ENCODE measurements around the gene EYS. TPM values are rescaled to one million over a fixed set of nuclear protein-coding genes. Genes with fewer than 3 reads are reported as not detected.

The EYS gene
- total and polyA plus RNA-seq, 2 of the 13 experiments (the other 11 are each of a cell fraction or from before 2014, with no cell fraction given): 0.04 to 0.07 TPM

DNA sequence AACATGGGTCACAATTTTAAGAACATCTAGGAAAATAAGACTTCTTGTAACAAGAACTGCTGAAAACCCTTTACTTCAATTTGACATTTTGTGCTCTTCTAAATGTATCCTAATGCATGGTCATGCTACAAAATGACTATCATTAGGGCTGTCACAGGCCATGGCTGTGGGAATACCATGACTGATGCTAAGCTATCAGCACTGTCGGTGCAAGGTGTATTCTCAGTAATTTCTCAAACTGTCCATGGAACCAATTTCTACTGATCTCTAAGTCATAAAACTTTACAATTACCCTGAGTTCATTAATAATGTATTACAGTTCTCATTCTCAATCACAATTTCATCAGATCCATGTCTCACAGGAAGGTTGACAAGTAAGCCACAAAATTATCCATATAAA lies 625.3 kb downstream of the EYS start:
- in situ Hi-C loops (cut with HindIII; ENCODE audit: extremely low pct_ligation_motif_present, low pct_unique_long_range_greater_than_20kb): no loop called here
- TF ChIP-seq SNAI1 (CRISPR knock-in tag; IDR thresholded peaks at IDR 0.05; ENCODE audit: borderline replicate concordance) (no peak), ZFP62 (CRISPR knock-in tag; IDR thresholded peaks at IDR 0.05) (no peak), ZNF225 (CRISPR knock-in tag; IDR thresholded peaks at IDR 0.05) (no peak)
- H3K9me3 ChIP-seq (ENCODE audit: low read length): no peaks in the 10 kb centered on the region
- no peaks in the 10 kb centered on the region for H3K79me2 ChIP-seq (ENCODE audit: insufficient read depth, low read length)
- no TSS peak for BruUV-seq (replicated peaks)
- H3K4me2 ChIP-seq (ENCODE audit: low read depth, low read length): no peak overlapping the region
- H3K27ac ChIP-seq (ENCODE audit: extremely low read length, insufficient read depth, low read length): no peak overlapping the region
- CTCF ChIA-PET (ENCODE audit: low intra/inter-chr PET ratio, low total read pairs): no interaction called here
- no peak overlapping the region for H3K4me3 ChIP-seq (replicated peaks in 1 of 3; ENCODE audit: insufficient read depth in 1 of 3, low read depth in 2 of 3, low read length in 3 of 3)
- POLR2A ChIA-PET: no interaction called here
- no peak for FAIRE-seq
- no peaks in the 10 kb centered on the region for H3K36me3 ChIP-seq (replicated peaks in 1 of 2; ENCODE audit: control insufficient read depth in 1 of 2, insufficient read depth in 2 of 2, low read length in 2 of 2)
- H3K27me3 ChIP-seq (ENCODE audit: control insufficient read depth in 1 of 2, insufficient read depth in 2 of 2, low read length in 2 of 2): no peaks in the 10 kb centered on the region
- intact Hi-C loops (cut with micrococcal nuclease; ENCODE audit: unreplicated experiment): no loop called here
- no peak overlapping the region for H2AFZ ChIP-seq (ENCODE audit: low read length)
- H4K20me1 ChIP-seq (ENCODE audit: insufficient read depth, low read length): no peaks in the 10 kb centered on the region
- ATAC-seq: no peak
- 0% methylated on average over 1 of the region's 1 CpG for WGBS (ENCODE audit: low lambda C conversion rate)
- no peak for DNase-seq (ENCODE audit: low spot score)
- H3K4me1 ChIP-seq (ENCODE audit: insufficient read depth, low read length): no peaks in the 10 kb centered on the region
- no peak overlapping the region for H3K9ac ChIP-seq (ENCODE audit: insufficient read depth, low read depth, low read length)

DNA sequence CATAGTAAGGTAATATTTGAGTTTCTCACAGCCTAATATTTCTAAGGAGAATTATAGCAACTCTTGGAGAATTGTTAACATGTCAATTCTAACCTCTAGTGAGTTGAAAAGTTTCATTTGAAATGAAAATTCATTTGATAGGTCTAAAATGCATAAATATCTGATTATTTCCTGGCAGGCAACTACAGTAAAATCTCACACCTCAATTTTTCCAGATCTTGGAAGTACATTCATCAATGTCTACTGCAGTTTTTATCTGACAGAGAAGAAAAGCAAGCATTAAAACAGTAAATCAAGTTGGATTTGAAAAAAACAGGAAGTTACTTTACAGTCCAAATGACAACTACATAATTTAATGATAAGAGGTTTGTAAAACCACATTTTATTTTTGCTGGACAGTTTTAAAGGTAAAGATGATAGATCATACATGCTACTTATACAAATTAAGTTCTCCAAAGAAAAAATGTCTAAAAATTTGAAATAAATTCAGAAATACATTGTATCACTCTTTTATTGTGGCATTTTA lies 631.3 kb downstream of the EYS start:
- DNase-seq (ENCODE audit: low spot score): no peak
- ChIA-PET POLR2A (no interaction called here), CTCF (ENCODE audit: low intra/inter-chr PET ratio, low total read pairs) (no interaction called here)
- no peaks in the 10 kb centered on the region for H3K79me2 ChIP-seq (ENCODE audit: insufficient read depth, low read length)
- H3K36me3 ChIP-seq (replicated peaks in 1 of 2; ENCODE audit: control insufficient read depth in 1 of 2, insufficient read depth in 2 of 2, low read length in 2 of 2): no peaks in the 10 kb centered on the region
- no peaks in the 10 kb centered on the region for H3K27me3 ChIP-seq (ENCODE audit: control insufficient read depth in 1 of 2, insufficient read depth in 2 of 2, low read length in 2 of 2)
- in situ Hi-C loops (cut with HindIII; ENCODE audit: extremely low pct_ligation_motif_present, low pct_unique_long_range_greater_than_20kb) (no loop called here), intact Hi-C loops (cut with micrococcal nuclease; ENCODE audit: unreplicated experiment) (no loop called here)
- H3K9me3 ChIP-seq (ENCODE audit: low read length): no peaks in the 10 kb centered on the region
- H3K4me1 ChIP-seq (ENCODE audit: insufficient read depth, low read length): no peaks in the 10 kb centered on the region
- FAIRE-seq: no peak
- H3K9ac ChIP-seq (ENCODE audit: insufficient read depth, low read depth, low read length): no peak overlapping the region
- no peak overlapping the region for H3K4me3 ChIP-seq (replicated peaks in 1 of 3; ENCODE audit: insufficient read depth in 1 of 3, low read depth in 2 of 3, low read length in 3 of 3)
- ATAC-seq: no peak
- no peak overlapping the region for H2AFZ ChIP-seq (ENCODE audit: low read length)
- no peaks in the 10 kb centered on the region for H4K20me1 ChIP-seq (ENCODE audit: insufficient read depth, low read length)
- no peak overlapping the region for H3K27ac ChIP-seq (ENCODE audit: extremely low read length, insufficient read depth, low read length)
- no peak overlapping the region for H3K4me2 ChIP-seq (ENCODE audit: low read depth, low read length)
- BruUV-seq (replicated peaks): no TSS peak
- TF ChIP-seq RBFOX2 (IDR thresholded peaks at IDR 0.05; ENCODE audit: low read depth, low read length) (no peak), CHD2 (IDR thresholded peaks at IDR 0.05; ENCODE audit: low read depth, low read length) (no peak), ZNF292 (CRISPR knock-in tag; IDR thresholded peaks at IDR 0.05; ENCODE audit: borderline replicate concordance, low read depth) (no peak), ZNF777 (CRISPR knock-in tag; IDR thresholded peaks at IDR 0.05) (no peak), RBAK (CRISPR knock-in tag; IDR thresholded peaks at IDR 0.05) (no peak), ZNF792 (CRISPR knock-in tag; IDR thresholded peaks at IDR 0.05) (no peak), ZFYVE20 (CRISPR knock-in tag; IDR thresholded peaks at IDR 0.05; ENCODE audit: borderline replicate concordance, low read depth) (no peak), HNRNPH1 (optimal IDR thresholded peaks at IDR 0.05; ENCODE audit: low read depth, low read length) (no peak), WIZ (CRISPR knock-in tag; IDR thresholded peaks at IDR 0.05) (no peak), ASH2L (IDR thresholded peaks at IDR 0.05; ENCODE audit: insufficient read length, low read depth, low read length) (no peak), MAF1 (CRISPR knock-in tag; IDR thresholded peaks at IDR 0.05; ENCODE audit: borderline replicate concordance) (no peak), JARID2 (CRISPR knock-in tag; IDR thresholded peaks at IDR 0.05; ENCODE audit: insufficient replicate concordance) (no peak), HDAC6 (IDR thresholded peaks at IDR 0.05; ENCODE audit: low read depth, low read length) (no peak)
- TF ChIP-seq, protein P1, sequence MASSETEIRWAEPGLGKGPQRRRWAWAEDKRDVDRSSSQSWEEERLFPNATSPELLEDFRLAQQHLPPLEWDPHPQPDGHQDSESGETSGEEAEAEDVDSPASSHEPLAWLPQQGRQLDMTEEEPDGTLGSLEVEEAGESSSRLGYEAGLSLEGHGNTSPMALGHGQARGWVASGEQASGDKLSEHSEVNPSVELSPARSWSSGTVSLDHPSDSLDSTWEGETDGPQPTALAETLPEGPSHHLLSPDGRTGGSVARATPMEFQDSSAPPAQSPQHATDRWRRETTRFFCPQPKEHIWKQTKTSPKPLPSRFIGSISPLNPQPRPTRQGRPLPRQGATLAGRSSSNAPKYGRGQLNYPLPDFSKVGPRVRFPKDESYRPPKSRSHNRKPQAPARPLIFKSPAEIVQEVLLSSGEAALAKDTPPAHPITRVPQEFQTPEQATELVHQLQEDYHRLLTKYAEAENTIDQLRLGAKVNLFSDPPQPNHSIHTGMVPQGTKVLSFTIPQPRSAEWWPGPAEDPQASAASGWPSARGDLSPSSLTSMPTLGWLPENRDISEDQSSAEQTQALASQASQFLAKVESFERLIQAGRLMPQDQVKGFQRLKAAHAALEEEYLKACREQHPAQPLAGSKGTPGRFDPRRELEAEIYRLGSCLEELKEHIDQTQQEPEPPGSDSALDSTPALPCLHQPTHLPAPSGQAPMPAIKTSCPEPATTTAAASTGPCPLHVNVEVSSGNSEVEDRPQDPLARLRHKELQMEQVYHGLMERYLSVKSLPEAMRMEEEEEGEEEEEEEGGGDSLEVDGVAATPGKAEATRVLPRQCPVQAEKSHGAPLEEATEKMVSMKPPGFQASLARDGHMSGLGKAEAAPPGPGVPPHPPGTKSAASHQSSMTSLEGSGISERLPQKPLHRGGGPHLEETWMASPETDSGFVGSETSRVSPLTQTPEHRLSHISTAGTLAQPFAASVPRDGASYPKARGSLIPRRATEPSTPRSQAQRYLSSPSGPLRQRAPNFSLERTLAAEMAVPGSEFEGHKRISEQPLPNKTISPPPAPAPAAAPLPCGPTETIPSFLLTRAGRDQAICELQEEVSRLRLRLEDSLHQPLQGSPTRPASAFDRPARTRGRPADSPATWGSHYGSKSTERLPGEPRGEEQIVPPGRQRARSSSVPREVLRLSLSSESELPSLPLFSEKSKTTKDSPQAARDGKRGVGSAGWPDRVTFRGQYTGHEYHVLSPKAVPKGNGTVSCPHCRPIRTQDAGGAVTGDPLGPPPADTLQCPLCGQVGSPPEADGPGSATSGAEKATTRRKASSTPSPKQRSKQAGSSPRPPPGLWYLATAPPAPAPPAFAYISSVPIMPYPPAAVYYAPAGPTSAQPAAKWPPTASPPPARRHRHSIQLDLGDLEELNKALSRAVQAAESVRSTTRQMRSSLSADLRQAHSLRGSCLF (CRISPR knock-in tag; IDR thresholded peaks at IDR 0.05; ENCODE audit: borderline replicate concordance): no peak

Measured in HepG2 (cell line).